Left lung (tissue), 10 donors: ENCODE data around the gene KRT77. TPM values are rescaled to one million over a fixed set of nuclear protein-coding genes. Genes with fewer than 3 reads are reported as not detected.

ENCODE experiments used
- ATAC-seq: fragments of 200-7000 bp; cut with Tn5 transposase; one replicate; pipeline ENCODE4 v1.9.1; 2020; ENCODE audit warnings: moderate library complexity
- DNase-seq, 4 donors: peaks; one replicate each; pipeline ENCODE4 v3.0.0-alpha.2; 2013 to 2020
- H3K27ac ChIP-seq, 2 donors: fragments of 200-600 bp; sonication (generic) in 1 of 2; one replicate each; pipeline versions ENCODE4 v1.5.0 to v1.8.0; 2020 to 2021
- H3K27me3 ChIP-seq, 2 donors: fragments of 200-600 bp; sonication (generic) in 1 of 2; one replicate each; pipeline versions ENCODE4 v1.5.0 to v1.8.0; 2020 to 2021
- H3K36me3 ChIP-seq, 2 donors: fragments of 200-600 bp; sonication (generic) in 1 of 2; one replicate each; pipeline versions ENCODE4 v1.5.0 to v1.8.0; 2020 to 2021
- H3K4me1 ChIP-seq, 2 donors: fragments of 200-600 bp; one replicate each; pipeline ENCODE4 v1.8.0; 2021
- H3K4me3 ChIP-seq, 2 donors: fragments of 200-600 bp; sonication (generic) in 1 of 2; one replicate each; pipeline versions ENCODE4 v1.5.0 to v1.8.0; 2020 to 2021; ENCODE audit warnings: mild to moderate bottlenecking in 1 of 2
- H3K9me3 ChIP-seq, 2 donors: fragments of 200-600 bp; sonication (generic) in 1 of 2; one replicate each; pipeline versions ENCODE4 v1.5.0 to v1.8.0; 2020 to 2021
- CTCF ChIP-seq, 2 donors: fragments of 200-600 bp; sonication (generic) in 1 of 2; IDR thresholded peaks; one replicate each; pipeline versions ENCODE4 v1.5.0 to v1.8.0; 2021; ENCODE audit warnings: antibody characterized with exemption in 2 of 2
- intact Hi-C, 2 donors: fragments of 100-400 bp; cut with DNase I; formaldehyde crosslinking; loops; one replicate each; pipeline versions ENCODE4 v1.11.2 to v1.14.2; 2022
- polyA plus RNA-seq, 6 donors: library from polyadenylated mRNA; unstranded; fragments of 120-200 nt; gene quantifications; one replicate each; pipeline ENCODE4 v1.2.1, GENCODE V29; 2013; ENCODE audit not compliant: insufficient read length in 6 of 6
- total RNA-seq, 2 donors: library from RNA; stranded (reverse); fragmentation: NEBNext Ultra II Directional; extraction: Animal tissue kit (Norgen Biotek cat#: 25700); gene quantifications; one replicate each; pipeline ENCODE4 v1.2.1, GENCODE V29; 2021
- donor health status: DM: no; HTN: yes; CAD: no.
- donor health status: DM: no; HTN: no; CAD: no.

The KRT77 gene
- total and polyA plus RNA-seq, 8 donors = not detected

GRCh38 chr12:52688481-52688880 is 14.8 kb downstream of the KRT77 start:
- H3K27ac ChIP-seq = no peak overlapping the region
- no peak overlapping the region for H3K4me3 ChIP-seq
- H3K36me3 ChIP-seq = no peaks in the 10 kb centered on the region
- ATAC-seq (no peak), DNase-seq (no peak)
- H3K27me3 ChIP-seq = peaks cover 20 to 88% of the 10 kb centered on the region in 2 donors
- no peaks in the 10 kb centered on the region for H3K9me3 ChIP-seq
- H3K4me1 ChIP-seq = peaks cover 5 to 8% of the 10 kb centered on the region in 2 donors
- intact Hi-C loops = no loop called here
- no peak for TF ChIP-seq CTCF (IDR thresholded peaks at IDR 0.05)

- Histone ChIP-seq H3K4me3 (no peak overlapping the region), H3K9me3 (no peaks in the 10 kb centered on the region), H3K27ac (no peak overlapping the region), H3K27me3 (peaks cover 20 to 80% of the 10 kb centered on the region in 2 donors), H3K4me1 (peaks cover 5 to 8% of the 10 kb centered on the region in 2 donors), H3K36me3 (no peaks in the 10 kb centered on the region)
- peak; percentile 83 for ATAC-seq
- intact Hi-C loops = no loop called here
- no peak for TF ChIP-seq CTCF (IDR thresholded peaks at IDR 0.05)
- no peak for DNase-seq
Observed at GRCh38 chr12:52687497-52688385, 15.6 kb downstream of the KRT77 start.

GRCh38 chr12:52686756-52687487 is 16.4 kb downstream of the KRT77 start:
- intact Hi-C loops = no loop called here
- peaks cover 15 to 72% of the 10 kb centered on the region in 2 donors for H3K27me3 ChIP-seq

GRCh38 chr12:52686063-52686462 is 17.3 kb downstream of the KRT77 start:
- no peak for TF ChIP-seq CTCF (IDR thresholded peaks at IDR 0.05)
- peaks cover 10 to 68% of the 10 kb centered on the region in 2 donors for H3K27me3 ChIP-seq
- no peak for DNase-seq
- H3K36me3 ChIP-seq = no peaks in the 10 kb centered on the region
- no peaks in the 10 kb centered on the region for H3K9me3 ChIP-seq
- no peak overlapping the region for H3K4me3 ChIP-seq
- no peak for ATAC-seq
- peaks cover 2 to 5% of the 10 kb centered on the region in 2 donors for H3K4me1 ChIP-seq
- intact Hi-C loops = no loop called here
- no peak overlapping the region for H3K27ac ChIP-seq

More at GRCh38 chr12:52686756-52687487, 16.4 kb downstream of the KRT77 start:
- no peaks in the 10 kb centered on the region for H3K36me3 ChIP-seq
- no peak for TF ChIP-seq CTCF (IDR thresholded peaks at IDR 0.05)
- H3K27ac ChIP-seq = no peak overlapping the region
- ATAC-seq (no peak), DNase-seq (no peak)
- H3K9me3 ChIP-seq = no peaks in the 10 kb centered on the region
- no peak overlapping the region for H3K4me3 ChIP-seq
- peaks cover 5 to 8% of the 10 kb centered on the region in 2 donors for H3K4me1 ChIP-seq

- DNase-seq (no peak), ATAC-seq (no peak)
- H3K4me1 ChIP-seq = no peaks in the 10 kb centered on the region
- intact Hi-C loops = no loop called here
- H3K27ac ChIP-seq = no peak overlapping the region
- H3K36me3 ChIP-seq = no peaks in the 10 kb centered on the region
- peaks cover 5 to 66% of the 10 kb centered on the region in 2 donors for H3K27me3 ChIP-seq
- no peak overlapping the region for H3K4me3 ChIP-seq
- H3K9me3 ChIP-seq = no peaks in the 10 kb centered on the region
- no peak for TF ChIP-seq CTCF (IDR thresholded peaks at IDR 0.05)
Observed at GRCh38 chr12:52685406-52685890, 17.9 kb downstream of the KRT77 start.
